Fibroblast of the conjunctiva (primary cell): ENCODE measurements around the gene DDR1.
"Not testable (repeated sequence)": the region's sequence is repeated elsewhere in the genome, so short reads cannot be mapped to it uniquely, and the experiment has no call there.

Experiments used
- DNase-seq: peaks from one replicate; pipeline ENCODE4 v3.0.0-alpha.2; 2010; ENCODE audit warnings: low read depth

The DDR1 gene

GRCh38 chr6:30894381-30894780, 10.1 kb downstream of the DDR1 start:
- DNase-seq: no peak

- no peak for DNase-seq
Observed at GRCh38 chr6:30894935-30895334, 10.6 kb downstream of the DDR1 start.

- no peak for DNase-seq
Observed at GRCh38 chr6:30895343-30895742, 11.0 kb downstream of the DDR1 start.

- no peak for DNase-seq
Observed at GRCh38 chr6:30896541-30896940, 12.2 kb downstream of the DDR1 start.

- no peak for DNase-seq
Observed at GRCh38 chr6:30897882-30898281, 13.6 kb downstream of the DDR1 start.

GRCh38 chr6:30898750-30899360, 14.5 kb downstream of the DDR1 start:
- DNase-seq: no peak

GRCh38 chr6:30900863-30901417, 16.6 kb downstream of the DDR1 start:
- no peak for DNase-seq

GRCh38 chr6:30901436-30901835, 17.1 kb downstream of the DDR1 start:
- DNase-seq: no peak

- not testable (repeated sequence) for DNase-seq
Observed at GRCh38 chr6:30902196-30902595, 17.9 kb downstream of the DDR1 start.

- no peak for DNase-seq
Observed at GRCh38 chr6:30902709-30903108, 18.4 kb downstream of the DDR1 start.

- DNase-seq: no peak
Observed at GRCh38 chr6:30903236-30903635, 18.9 kb downstream of the DDR1 start.

GRCh38 chr6:30907290-30907757, 23.0 kb downstream of the DDR1 start:
- not testable (repeated sequence) for DNase-seq

- peak; percentile 97 for DNase-seq
Observed at GRCh38 chr6:30907758-30908591, 23.7 kb downstream of the DDR1 start, which contains the start of gene GTF2H4. GTF2H4 (plus strand) TSS chr6:30908207.

GRCh38 chr6:30908700-30909099, 24.4 kb downstream of the DDR1 start:
- DNase-seq: no peak

- not testable (repeated sequence) for DNase-seq
Observed at GRCh38 chr6:30910473-30910872, 26.2 kb downstream of the DDR1 start.

- DNase-seq: no peak
Observed at GRCh38 chr6:30912746-30913520, 28.6 kb downstream of the DDR1 start.

GRCh38 chr6:30913721-30914075, 29.4 kb downstream of the DDR1 start:
- no peak for DNase-seq

- DNase-seq: peak; percentile 90
Observed at GRCh38 chr6:30914076-30914853, 29.9 kb downstream of the DDR1 start, which contains the start of gene VARS2. VARS2 (plus strand) TSS chr6:30914238; CDS start chr6:30914837, 599 bp downstream.

GRCh38 chr6:30914854-30915590, 30.7 kb downstream of the DDR1 start:
- no peak for DNase-seq

- peak; percentile 67 for DNase-seq
Observed at GRCh38 chr6:30915591-30915946, 31.2 kb downstream of the DDR1 start.

GRCh38 chr6:30917041-30917440, 32.7 kb downstream of the DDR1 start:
- DNase-seq: no peak
